IMR-90 (cell line): Measurements from ENCODE around the gene CMIP. TPM values are rescaled to one million over a fixed set of nuclear protein-coding genes. Genes with fewer than 3 reads are reported as not detected.

Experiments used
- ATAC-seq: fragments of 200-7000 bp; cut with Tn5 transposase; 2 replicates; pipeline ENCODE4 v1.9.1; 2020; ENCODE audit warnings: low read depth, mild to moderate bottlenecking, moderate library complexity
- BruUV-seq: library from RNA; stranded (reverse); fragments of 400-500 nt; replicated peaks from 2 replicates; lab custom pipeline; 2021; lab: Mats Ljungman, UMichigan
- CTCF ChIA-PET: fragments of 300-600 bp; formaldehyde crosslinking; extraction: SDS; loops from one replicate; lab custom pipeline; 2021; ENCODE audit warnings: antibody characterized with exemption; lab: Yijun Ruan, JAX
- POLR2A ChIA-PET: fragments of 300-600 bp; sonication (Branson Sonifier 250); formaldehyde crosslinking; loops from one replicate; lab custom pipeline; 2022; ENCODE audit warnings: antibody characterized with exemption; ENCODE audit not compliant: unreplicated experiment; lab: Charles Lee
- DNase-seq: peaks from one replicate; pipeline ENCODE4 v3.0.0; 2013
- H2AFZ ChIP-seq: replicated peaks from 2 replicates; pipeline ENCODE3; 2013; ENCODE audit warnings: low read length, mild to moderate bottlenecking; ENCODE audit not compliant: poor library complexity
- H2AK5ac ChIP-seq: 2 replicates; pipeline ENCODE4 v1.6.1; 2013; ENCODE audit warnings: low read depth, low read length, inconsistent platforms
- H2AK9ac ChIP-seq: replicated peaks from 2 replicates; pipeline ENCODE3; 2013; ENCODE audit warnings: mild to moderate bottlenecking, low read depth, low read length, moderate library complexity; ENCODE audit not compliant: poor library complexity
- H2BK120ac ChIP-seq: 2 replicates; pipeline ENCODE4 v1.6.1; 2013; ENCODE audit warnings: low read depth, low read length, inconsistent platforms
- H2BK15ac ChIP-seq: 3 replicates; pipeline ENCODE4 v1.6.1; 2013; ENCODE audit warnings: low read depth, low read length, inconsistent platforms
- H2BK20ac ChIP-seq: 2 replicates; pipeline ENCODE4 v1.6.1; 2013; ENCODE audit warnings: low read depth, mild to moderate bottlenecking, inconsistent platforms, low read length, moderate library complexity
- H2BK5ac ChIP-seq: 2 replicates; pipeline ENCODE4 v1.6.1; 2013; ENCODE audit warnings: mild to moderate bottlenecking, low read depth, low read length, inconsistent platforms; ENCODE audit not compliant: poor library complexity, severe bottlenecking
- H3K14ac ChIP-seq: replicated peaks from 2 replicates; pipeline ENCODE4 v1.6.1; 2013; ENCODE audit warnings: low read depth, low read length, inconsistent platforms
- H3K18ac ChIP-seq: 2 replicates; pipeline ENCODE4 v1.6.1; 2013; ENCODE audit warnings: low read depth, low read length, control low read depth
- H3K23ac ChIP-seq: 2 replicates; pipeline ENCODE4 v1.6.1; 2013; ENCODE audit warnings: low read depth, low read length, inconsistent platforms
- H3K27ac ChIP-seq: 2 replicates; pipeline ENCODE4 v1.5.1; 2013; ENCODE audit warnings: mild to moderate bottlenecking, control low read depth, low read length; ENCODE audit not compliant: insufficient read depth
- H3K27me3 ChIP-seq: 2 replicates; pipeline ENCODE4 v1.6.1; 2013; ENCODE audit warnings: low read length; ENCODE audit not compliant: control insufficient read depth, insufficient read depth
- H3K36me3 ChIP-seq: 2 replicates; pipeline ENCODE4 v1.6.1; 2013; ENCODE audit warnings: low read length, mixed read lengths; ENCODE audit not compliant: control insufficient read depth, insufficient read depth
- H3K4ac ChIP-seq: 2 replicates; pipeline ENCODE4 v1.6.1; 2013; ENCODE audit warnings: low read depth, low read length, inconsistent platforms
- H3K4me1 ChIP-seq: 2 replicates; pipeline ENCODE4 v1.6.1; 2013; ENCODE audit warnings: low read length, mixed read lengths; ENCODE audit not compliant: control insufficient read depth, insufficient read depth
- H3K4me2 ChIP-seq: 2 replicates; pipeline ENCODE4 v1.6.1; 2013; ENCODE audit warnings: low read depth, mild to moderate bottlenecking, control low read depth, low read length, moderate library complexity
- H3K4me3 ChIP-seq: 2 replicates; pipeline ENCODE4 v1.5.1; 2013; ENCODE audit warnings: low read depth, mild to moderate bottlenecking, control low read depth, low read length, moderate library complexity; ENCODE audit not compliant: insufficient read depth
- H3K56ac ChIP-seq: 2 replicates; pipeline ENCODE4 v1.6.1; 2013; ENCODE audit warnings: low read length, inconsistent platforms; ENCODE audit not compliant: insufficient read depth; ENCODE audit errors: extremely low read depth
- H3K79me1 ChIP-seq, 2 experiments: 2 replicates each; pipeline ENCODE4 v1.6.1; 2013; ENCODE audit warnings: low read length in 2 of 2, inconsistent platforms in 1 of 2, low read depth in 1 of 2
- H3K9ac ChIP-seq: 2 replicates; pipeline ENCODE4 v1.6.1; 2013; ENCODE audit warnings: low read depth, low read length, control low read depth
- H3K9me1 ChIP-seq: 2 replicates; pipeline ENCODE4 v1.6.1; 2013; ENCODE audit warnings: low read length, inconsistent platforms; ENCODE audit not compliant: insufficient read depth
- H3K9me3 ChIP-seq: 2 replicates; pipeline ENCODE4 v1.6.1; 2013; ENCODE audit warnings: low read length; ENCODE audit not compliant: control insufficient read depth, insufficient read depth
- H4K20me1 ChIP-seq: 2 replicates; pipeline ENCODE4 v1.6.1; 2013; ENCODE audit warnings: low read length, inconsistent platforms; ENCODE audit not compliant: insufficient read depth
- H4K5ac ChIP-seq: 2 replicates; pipeline ENCODE4 v1.6.1; 2013; ENCODE audit warnings: mild to moderate bottlenecking, low read depth, low read length, control low read depth
- H4K8ac ChIP-seq, 2 experiments: 2 replicates each; pipeline ENCODE4 v1.6.1; 2013; ENCODE audit warnings: low read depth in 2 of 2, low read length in 2 of 2, control low read depth in 1 of 2, inconsistent platforms in 1 of 2
- H4K91ac ChIP-seq: 2 replicates; pipeline ENCODE4 v1.6.1; 2013; ENCODE audit warnings: low read depth, low read length, inconsistent platforms; ENCODE audit not compliant: insufficient read depth
- BHLHE40 ChIP-seq: fragments of 150-350 bp; IDR thresholded peaks from 2 replicates; pipeline ENCODE4 v1.6.1; 2016; ENCODE audit warnings: mild to moderate bottlenecking, low read depth, low read length
- ELK1 ChIP-seq: fragments of 150-350 bp; IDR thresholded peaks from 2 replicates; pipeline ENCODE4 v1.6.1; 2016; ENCODE audit warnings: low read depth, mild to moderate bottlenecking, low read length, moderate library complexity, borderline replicate concordance
- FOS ChIP-seq: fragments of 150-350 bp; IDR thresholded peaks from 2 replicates; pipeline ENCODE4 v1.6.1; 2016; ENCODE audit warnings: low read depth, low read length
- MXI1 ChIP-seq: IDR thresholded peaks from 2 replicates; pipeline ENCODE4 v1.6.1; 2012; ENCODE audit warnings: low read depth, mild to moderate bottlenecking, low read length, moderate library complexity, borderline replicate concordance
- USF2 ChIP-seq: fragments of 150-350 bp; IDR thresholded peaks from 2 replicates; pipeline ENCODE4 v1.6.1; 2017; ENCODE audit warnings: mild to moderate bottlenecking, antibody characterized with exemption, low read length, low read depth
- WGBS, 2 experiments: methylation state at CpG; one replicate each; pipeline versions ENCODE4 v1.1.5 to v1.1.7; 2013; ENCODE audit warnings: missing lambda C conversion rate in 2 of 2; ENCODE audit not compliant: insufficient read length in 1 of 2; ENCODE audit errors: extremely low coverage in 2 of 2; 5-methylcytosine and 5-hydroxymethylcytosine counted together
- dilution Hi-C: fragments of 300-500 bp; cut with HindIII; formaldehyde crosslinking; loops from one replicate; pipeline ENCODE4 v1.14.3; 2018; ENCODE audit warnings: low sequenced_read_pairs; ENCODE audit not compliant: unreplicated experiment
- in situ Hi-C: fragments of 300-500 bp; cut with MboI; formaldehyde crosslinking; loops from 3 replicates; pipeline ENCODE4 v1.14.3; 2019; ENCODE audit warnings: low sequenced_read_pairs, inconsistent platforms, mixed read lengths
- intact Hi-C: fragments of 100-400 bp; cut with micrococcal nuclease; formaldehyde crosslinking; loops from 2 replicates; pipeline ENCODE4 v1.10.0; 2022
- polyA plus RNA-seq, 3 experiments: library from polyadenylated mRNA; depleted of rRNA; stranded (reverse); fragments of >200 nt; gene quantifications; 2 replicates each; pipeline ENCODE4 v1.2.3, GENCODE V29; 2012; ENCODE audit warnings: low replicate concordance in 1 of 3
- total RNA-seq: library from RNA; depleted of rRNA; stranded (reverse); fragments of >200 nt; gene quantifications from 2 replicates; pipeline ENCODE4 v1.2.3, GENCODE V29; 2012

Gene CMIP
- total and polyA plus RNA-seq, 2 of the 4 experiments (the other 2 are of a cell fraction): 3.2 to 11.6 TPM

GRCh38 chr16:81601008-81601428, 156.4 kb downstream of the CMIP start:
- peak overlapping the region; percentile 32; the same call in 1 of the 2 replicates for H2BK120ac ChIP-seq
- H2BK15ac ChIP-seq: peak overlapping the region; percentile 9; the same call in 1 of the 3 replicates
- TF ChIP-seq BHLHE40 (0 out of 2 replicates have a peak, but pooled peaks have one; percentile 20), ELK1 (no peak), MXI1 (0 out of 2 replicates have a peak, but pooled peaks have one; percentile 21), USF2 (no peak), FOS (no peak)
- H2BK5ac ChIP-seq: no peak overlapping the region
- no peak overlapping the region for H3K56ac ChIP-seq
- H3K9me1 ChIP-seq: peaks cover 15% of the 10 kb centered on the region
- H2BK20ac ChIP-seq: no peak overlapping the region
- H3K36me3 ChIP-seq: no peaks in the 10 kb centered on the region
- H3K9me3 ChIP-seq: no peaks in the 10 kb centered on the region
- DNase-seq (peak; percentile 72), ATAC-seq (peak; percentile 10; the same call in 1 of the 2 replicates)
- in situ Hi-C loops (no loop called here), intact Hi-C loops (no loop called here), dilution Hi-C loops (no loop called here)
- no peak overlapping the region for H4K5ac ChIP-seq
- no peaks in the 10 kb centered on the region for H3K27me3 ChIP-seq
- peaks cover 20% of the 10 kb centered on the region for H3K4me1 ChIP-seq
- no peak overlapping the region for H3K4me3 ChIP-seq
- H3K4ac ChIP-seq: peak overlapping the region; percentile 10; the same call in 1 of the 2 replicates
- CTCF ChIA-PET: no interaction called here
- peaks cover 73% of the 10 kb centered on the region for H4K20me1 ChIP-seq
- no peak overlapping the region for H3K9ac ChIP-seq
- POLR2A ChIA-PET: no interaction called here
- H3K4me2 ChIP-seq: no peak overlapping the region
- no peak overlapping the region for H3K18ac ChIP-seq
- peaks cover 28 to 57% of the 10 kb centered on the region in 2 experiments for H3K79me1 ChIP-seq
- no peak overlapping the region for H3K23ac ChIP-seq
- no peak overlapping the region for H2AK9ac ChIP-seq
- H3K14ac ChIP-seq: peak overlapping the region; percentile 39; the same call in 1 of the 2 replicates
- no TSS peak for BruUV-seq
- WGBS, 2 experiments: 60% methylated on average over 2 of the region's 9 CpGs; no CpG with 5 or more reads in 1 of the 2 experiments
- H2AK5ac ChIP-seq: peak overlapping the region; percentile 37
- H3K27ac ChIP-seq: no peak overlapping the region
- H4K91ac ChIP-seq: 0 out of 2 replicates have a peak overlapping the region, but pooled peaks have one; percentile 35
- H4K8ac ChIP-seq: 0 out of 4 replicates have a peak overlapping the region, but pooled peaks of 1 of the 2 experiments have one; percentile 7
- H2AFZ ChIP-seq: no peak overlapping the region
